HEK293T (cell line): Measurements from ENCODE around the gene TMEM106C.

Source experiments
- CTCF ChIA-PET: fragments of 350-600 bp; formaldehyde crosslinking; extraction: SDS; loops from one replicate; lab custom pipeline; 2021; ENCODE audit warnings: antibody characterized with exemption, inconsistent platforms; lab: Yijun Ruan, JAX
- POLR2A ChIA-PET: fragments of 350-600 bp; formaldehyde crosslinking; extraction: SDS; loops from one replicate; lab custom pipeline; 2020; ENCODE audit warnings: antibody characterized with exemption, inconsistent platforms; lab: Yijun Ruan, JAX
- DNase-seq: peaks from one replicate; pipeline ENCODE4 v3.0.0; 2012; ENCODE audit warnings: mixed read lengths; ENCODE audit errors: extremely low spot score
- ARNT ChIP-seq: fragments of 450-650 bp; IDR thresholded peaks from 2 replicates; pipeline ENCODE4 v1.6.1; 2017; ENCODE audit warnings: mild to moderate bottlenecking
- BHLHE40 ChIP-seq: fragments of 450-650 bp; IDR thresholded peaks from 2 replicates; pipeline ENCODE4 v1.6.1; 2016; ENCODE audit warnings: mild to moderate bottlenecking, moderate library complexity, borderline replicate concordance
- CTBP1 ChIP-seq: fragments of 450-650 bp; IDR thresholded peaks from 2 replicates; pipeline ENCODE4 v1.6.1; 2016; ENCODE audit warnings: borderline replicate concordance
- ELF4 ChIP-seq: fragments of 450-650 bp; IDR thresholded peaks from 2 replicates; pipeline ENCODE4 v1.6.1; 2017; ENCODE audit warnings: antibody characterized with exemption
- FOXA1 ChIP-seq: fragments of 450-650 bp; IDR thresholded peaks from 2 replicates; pipeline ENCODE4 v1.6.1; 2016; ENCODE audit warnings: mild to moderate bottlenecking
- FOXK2 ChIP-seq: fragments of 450-650 bp; IDR thresholded peaks from 2 replicates; pipeline ENCODE4 v1.6.1; 2016; ENCODE audit warnings: mild to moderate bottlenecking
- FOXM1 ChIP-seq: fragments of 450-650 bp; IDR thresholded peaks from 2 replicates; pipeline ENCODE4 v1.6.1; 2017; ENCODE audit warnings: mild to moderate bottlenecking, borderline replicate concordance
- HDGF ChIP-seq: fragments of 450-650 bp; IDR thresholded peaks from 2 replicates; pipeline ENCODE4 v1.6.1; 2017; ENCODE audit warnings: antibody characterized with exemption, borderline replicate concordance
- L3MBTL2 ChIP-seq: fragments of 450-650 bp; conservative IDR thresholded peaks from 2 replicates; pipeline ENCODE4 v1.6.1; 2016; ENCODE audit warnings: mild to moderate bottlenecking
- LEF1 ChIP-seq: fragments of 450-650 bp; IDR thresholded peaks from 2 replicates; pipeline ENCODE4 v1.6.1; 2017; ENCODE audit warnings: mild to moderate bottlenecking, borderline replicate concordance
- NFRKB ChIP-seq: fragments of 450-650 bp; IDR thresholded peaks from 2 replicates; pipeline ENCODE4 v1.6.1; 2016; ENCODE audit warnings: mild to moderate bottlenecking, moderate library complexity
- PKNOX1 ChIP-seq: fragments of 450-650 bp; IDR thresholded peaks from 2 replicates; pipeline ENCODE4 v1.6.1; 2016
- SP1 ChIP-seq: fragments of 450-650 bp; IDR thresholded peaks from 2 replicates; pipeline ENCODE4 v1.6.1; 2017
- SUZ12 ChIP-seq: fragments of 450-650 bp; IDR thresholded peaks from 2 replicates; pipeline ENCODE4 v1.6.1; 2016; ENCODE audit warnings: mild to moderate bottlenecking
- TARDBP ChIP-seq: fragments of 450-650 bp; IDR thresholded peaks from 2 replicates; pipeline ENCODE4 v1.6.1; 2016
- ZNF384 ChIP-seq: fragments of 450-650 bp; IDR thresholded peaks from 2 replicates; pipeline ENCODE4 v1.6.1; 2016

TMEM106C gene

GRCh38 chr12:48008950-48009349 is 45.6 kb downstream of the TMEM106C start:
- POLR2A ChIA-PET = no interaction called here
- no peak for DNase-seq
- TF ChIP-seq HDGF = no peak
- no peak for TF ChIP-seq FOXK2
- no peak for TF ChIP-seq FOXM1
- no peak for TF ChIP-seq ELF4
- TF ChIP-seq SUZ12 = no peak
- TF ChIP-seq BHLHE40 = no peak
- no peak for TF ChIP-seq CTBP1
- no peak for TF ChIP-seq PKNOX1
- CTCF ChIA-PET = no interaction called here

DNA sequence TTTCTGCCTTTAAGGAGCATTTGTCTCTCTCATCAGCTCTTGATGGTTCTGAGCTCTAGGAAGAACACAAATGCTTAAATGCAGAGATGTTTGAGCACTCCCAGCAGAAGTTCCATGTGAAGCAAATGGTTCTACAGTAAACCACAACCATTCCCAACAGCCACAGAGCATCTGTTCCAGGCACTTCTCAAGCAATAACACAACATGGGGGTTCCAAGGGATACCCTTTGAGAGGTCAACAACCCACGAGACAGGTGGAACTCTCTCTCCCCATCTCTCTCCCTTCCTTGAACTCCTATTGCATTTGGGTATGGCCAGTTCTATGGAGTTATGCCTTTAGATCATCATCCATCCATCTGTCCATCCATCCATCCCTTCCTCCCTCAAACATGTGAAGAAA is 46.1 kb downstream of the TMEM106C start:
- CTCF ChIA-PET = no interaction called here
- POLR2A ChIA-PET = no interaction called here

DNA sequence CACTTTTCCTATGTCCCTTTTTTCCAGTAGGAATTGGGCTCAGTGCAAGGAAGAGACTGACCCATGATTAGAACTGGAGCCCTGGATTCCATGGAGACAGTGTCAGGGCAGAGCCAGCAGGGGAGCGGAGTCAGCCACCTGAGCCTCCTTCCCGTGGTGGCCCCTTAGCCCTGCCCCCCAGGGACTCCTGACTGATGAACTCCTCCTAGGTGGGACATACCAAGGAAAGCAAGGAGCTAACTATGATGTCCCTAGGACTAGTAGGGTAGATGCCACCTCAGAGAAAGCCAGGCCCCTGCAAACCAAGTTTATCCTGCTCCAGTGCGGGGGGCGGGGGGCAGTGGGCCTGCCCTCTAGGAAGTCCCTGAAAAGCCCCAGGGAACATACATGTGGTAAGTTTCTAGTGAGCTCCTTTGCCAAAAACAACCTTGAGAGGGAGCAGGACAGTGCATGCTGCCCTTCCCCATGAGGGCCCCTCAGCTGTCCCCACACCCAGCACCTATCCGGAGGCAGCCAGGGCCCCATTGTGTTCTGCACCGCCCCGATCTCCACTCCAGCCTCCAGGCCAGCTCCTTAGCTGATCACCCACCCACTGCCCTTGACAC is 47.1 kb downstream of the TMEM106C start:
- ChIA-PET POLR2A (interaction anchor here (0.9 to 1.0 kb wide), 2 partner anchors 47 to 147 kb away, joined by 3 read pairs; partner anchors contain the start of genes ASB8 and TMEM106C), CTCF (no interaction called here)
- TF ChIP-seq CTBP1 (no peak), TARDBP (no peak), NFRKB (no peak), SP1 (no peak), ARNT (no peak), HDGF (no peak), ZNF384 (no peak), FOXM1 (no peak), FOXK2 (no peak), ELF4 (no peak), BHLHE40 (no peak), PKNOX1 (no peak)
- DNase-seq = no peak

More for the DNA sequence above, 46.1 kb downstream of the TMEM106C start:
- TF ChIP-seq HDGF (no peak), FOXM1 (no peak), FOXA1 (no peak), FOXK2 (no peak)
- DNase-seq = no peak

GRCh38 chr12:48012070-48012469 is 48.7 kb downstream of the TMEM106C start:
- ChIA-PET POLR2A (no interaction called here), CTCF (interaction anchor here (0.9 kb wide), 1 partner anchor 48 kb away, joined by 4 read pairs; the partner anchor contains the start of gene TMEM106C)
- no peak for TF ChIP-seq ARNT
- no peak for TF ChIP-seq LEF1
- TF ChIP-seq SP1 = no peak
- TF ChIP-seq ZNF384 = no peak
- TF ChIP-seq FOXM1 = no peak
- no peak for TF ChIP-seq BHLHE40
- TF ChIP-seq FOXA1 = no peak
- TF ChIP-seq PKNOX1 = no peak
- no peak for TF ChIP-seq SUZ12
- TF ChIP-seq NFRKB = no peak
- TF ChIP-seq ELF4 = no peak
- no peak for DNase-seq

- no peak for DNase-seq
- ChIA-PET CTCF (no interaction called here), POLR2A (no interaction called here)
- no peak for TF ChIP-seq L3MBTL2
- no peak for TF ChIP-seq FOXM1
- no peak for TF ChIP-seq LEF1
- no peak for TF ChIP-seq BHLHE40
- TF ChIP-seq FOXK2 = no peak
- TF ChIP-seq PKNOX1 = no peak
- no peak for TF ChIP-seq TARDBP
- TF ChIP-seq FOXA1 = no peak
These were observed 49.9 kb downstream of the TMEM106C start for GRCh38 chr12:48013287-48013686.

- POLR2A ChIA-PET = interaction anchor here (1.3 kb wide), 1 partner anchor 104 kb away, joined by 3 read pairs; the partner anchor contains the start of gene PFKM
- TF ChIP-seq LEF1 (no peak), FOXK2 (no peak), SP1 (no peak), ELF4 (no peak), TARDBP (no peak), CTBP1 (no peak)
- CTCF ChIA-PET = no interaction called here
- DNase-seq = no peak
These were observed 51.7 kb downstream of the TMEM106C start for GRCh38 chr12:48015129-48015528.
